MM.1S (cell line): ENCODE data around the gene HASPIN.

ENCODE experiments used
- DNase-seq: peaks from one replicate; pipeline ENCODE4 v3.0.0-alpha.2; 2015
- H2AFZ ChIP-seq: fragments of 300-600 bp; sonication (generic); 2 replicates; pipeline ENCODE4 v1.6.0; 2016; ENCODE audit warnings: antibody characterized with exemption, low read length
- H3F3A ChIP-seq: fragments of 300-600 bp; sonication (generic); 2 replicates; pipeline ENCODE4 v1.6.1; 2016; ENCODE audit warnings: mild to moderate bottlenecking, antibody characterized with exemption, low read length, moderate library complexity, mixed read lengths; ENCODE audit not compliant: insufficient read depth
- H3K27ac ChIP-seq: fragments of 300-600 bp; sonication (generic); 2 replicates; pipeline ENCODE4 v1.5.1; 2016; ENCODE audit warnings: mild to moderate bottlenecking, low read length
- H3K27me3 ChIP-seq: fragments of 300-600 bp; sonication (generic); replicated peaks from 2 replicates; pipeline ENCODE4 v1.6.0; 2016; ENCODE audit warnings: low read length; ENCODE audit not compliant: insufficient read depth
- H3K36me3 ChIP-seq: fragments of 300-600 bp; sonication (generic); replicated peaks from 2 replicates; pipeline ENCODE4 v1.6.1; 2016; ENCODE audit warnings: mild to moderate bottlenecking, low read length, mixed read lengths; ENCODE audit not compliant: insufficient read depth
- H3K4me1 ChIP-seq: fragments of 300-600 bp; sonication (generic); 2 replicates; pipeline ENCODE4 v1.6.1; 2016; ENCODE audit warnings: low read length, mixed read lengths
- H3K4me2 ChIP-seq: fragments of 300-600 bp; sonication (generic); 2 replicates; pipeline ENCODE4 v1.6.0; 2016; ENCODE audit warnings: low read depth, low read length
- H3K4me3 ChIP-seq: fragments of 300-600 bp; sonication (generic); 2 replicates; pipeline ENCODE4 v1.5.1; 2016; ENCODE audit warnings: low read length, mixed read lengths
- H3K79me2 ChIP-seq: fragments of 300-600 bp; sonication (generic); 2 replicates; pipeline ENCODE4 v1.6.1; 2016; ENCODE audit warnings: mixed run types, low read length, mixed read lengths
- H3K9ac ChIP-seq: fragments of 300-600 bp; sonication (generic); 2 replicates; pipeline ENCODE4 v1.6.1; 2016; ENCODE audit warnings: low read length, mixed read lengths
- H3K9me2 ChIP-seq: fragments of 300-600 bp; sonication (generic); replicated peaks from 2 replicates; pipeline ENCODE4 v1.6.1; 2016; ENCODE audit warnings: mild to moderate bottlenecking, low read length, mixed read lengths; ENCODE audit not compliant: insufficient read depth
- H3K9me3 ChIP-seq: fragments of 300-600 bp; sonication (generic); replicated peaks from 2 replicates; pipeline ENCODE4 v1.6.1; 2016; ENCODE audit warnings: mild to moderate bottlenecking, low read length, mixed read lengths; ENCODE audit not compliant: insufficient read depth
- H4K20me1 ChIP-seq: fragments of 300-600 bp; sonication (generic); 2 replicates; pipeline ENCODE4 v1.6.1; 2016; ENCODE audit warnings: mild to moderate bottlenecking, low read length, moderate library complexity, mixed read lengths; ENCODE audit not compliant: insufficient read depth
- CTCF ChIP-seq: fragments of 300-600 bp; sonication (generic); IDR thresholded peaks from 2 replicates; pipeline ENCODE4 v1.5.1; 2016; ENCODE audit warnings: antibody characterized with exemption, low read length, mixed read lengths
- EZH2 ChIP-seq: fragments of 300-600 bp; sonication (generic); optimal IDR thresholded peaks from 2 replicates; pipeline ENCODE3; 2017; ENCODE audit warnings: low read depth, mild to moderate bottlenecking, antibody characterized with exemption, low read length, mixed read lengths
- EZH2phosphoT487 ChIP-seq: fragments of 300-600 bp; sonication (generic); IDR thresholded peaks from 2 replicates; pipeline ENCODE4 v1.6.1; 2018; ENCODE audit warnings: antibody characterized with exemption, low read length

HASPIN gene

DNA sequence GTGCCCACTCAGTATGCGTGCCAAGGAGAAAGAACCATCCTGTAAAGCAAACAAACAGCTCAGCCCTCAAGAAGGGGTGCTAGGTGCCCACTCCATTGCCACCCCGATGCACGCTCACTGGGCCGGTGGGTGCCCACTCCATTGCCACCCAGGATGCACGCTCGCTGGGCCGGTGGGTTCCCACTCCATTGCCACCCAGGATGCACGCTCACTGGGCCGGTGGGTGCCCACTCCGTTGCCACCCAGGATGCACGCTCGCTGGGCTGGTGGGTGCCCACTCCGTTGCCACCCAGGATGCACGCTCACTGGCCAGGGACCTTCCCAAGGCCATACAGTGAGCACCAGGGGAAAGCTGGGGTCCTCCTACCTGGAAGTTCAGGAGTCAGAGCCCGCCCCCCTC, 28.1 kb downstream of the HASPIN start:
- TF ChIP-seq EZH2 (no peak), EZH2phosphoT487 (no peak), CTCF (no peak)
- H3K79me2 ChIP-seq = no peaks in the 10 kb centered on the region
- no peak overlapping the region for H2AFZ ChIP-seq
- H3K4me1 ChIP-seq = peaks cover 4% of the 10 kb centered on the region; the same call in 1 of the 2 replicates
- no peak overlapping the region for H3K4me2 ChIP-seq
- H3K36me3 ChIP-seq = no peaks in the 10 kb centered on the region
- no peak for DNase-seq
- no peaks in the 10 kb centered on the region for H3K27me3 ChIP-seq
- H4K20me1 ChIP-seq = no peaks in the 10 kb centered on the region
- H3K9ac ChIP-seq = no peak overlapping the region
- no peaks in the 10 kb centered on the region for H3K9me3 ChIP-seq
- no peak overlapping the region for H3K27ac ChIP-seq
- H3K9me2 ChIP-seq = no peaks in the 10 kb centered on the region
- H3F3A ChIP-seq = no peaks in the 10 kb centered on the region
- H3K4me3 ChIP-seq = no peak overlapping the region

DNA sequence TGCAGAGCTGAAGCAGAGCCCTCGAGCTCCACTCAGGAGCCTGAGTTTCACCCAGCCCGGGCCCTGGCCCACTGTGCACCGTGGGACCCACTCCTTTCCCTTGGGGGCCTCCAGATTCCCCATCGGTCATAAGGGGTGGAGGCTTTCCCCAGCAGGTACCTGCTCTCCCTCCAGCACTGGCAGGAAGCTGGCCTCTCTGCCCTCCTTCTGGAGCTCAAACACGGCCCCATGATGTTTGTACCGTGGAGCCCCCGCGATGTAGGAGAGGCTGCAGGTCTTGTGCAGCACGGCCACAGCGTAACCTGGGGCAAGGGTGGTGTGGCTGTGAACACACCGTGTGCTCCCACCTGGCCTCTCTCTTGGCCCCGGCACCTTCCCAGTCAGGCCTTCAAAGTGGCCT, 29.9 kb downstream of the HASPIN start:
- no peaks in the 10 kb centered on the region for H3K27me3 ChIP-seq
- H3F3A ChIP-seq = no peaks in the 10 kb centered on the region
- no peaks in the 10 kb centered on the region for H4K20me1 ChIP-seq
- no peak overlapping the region for H3K4me3 ChIP-seq
- TF ChIP-seq EZH2phosphoT487 (no peak), EZH2 (no peak), CTCF (no peak)
- no peak overlapping the region for H3K4me2 ChIP-seq
- no peak for DNase-seq
- H3K79me2 ChIP-seq = no peaks in the 10 kb centered on the region
- no peaks in the 10 kb centered on the region for H3K36me3 ChIP-seq
- H2AFZ ChIP-seq = no peak overlapping the region
- no peaks in the 10 kb centered on the region for H3K9me3 ChIP-seq
- no peaks in the 10 kb centered on the region for H3K9me2 ChIP-seq
- peaks cover 4% of the 10 kb centered on the region; the same call in 1 of the 2 replicates for H3K4me1 ChIP-seq
- H3K9ac ChIP-seq = no peak overlapping the region
- no peak overlapping the region for H3K27ac ChIP-seq

DNA sequence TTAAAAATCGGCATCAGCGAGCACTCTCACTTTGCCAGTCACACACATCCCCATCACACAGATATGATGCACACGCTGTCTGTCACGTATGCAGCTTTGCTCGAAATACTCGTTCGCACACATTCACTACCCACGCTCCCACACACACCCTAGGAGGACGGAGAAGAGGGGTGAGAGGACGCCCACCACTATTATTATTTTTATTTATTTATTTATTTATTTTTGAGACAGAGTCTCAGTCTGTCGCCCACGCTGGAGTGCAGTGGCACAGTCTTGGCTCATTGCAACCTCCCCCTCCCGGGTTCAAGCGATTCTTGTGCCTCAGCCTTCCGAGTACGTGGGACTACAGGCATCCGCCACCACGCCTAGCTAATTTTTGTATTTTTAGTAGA, 30.4 kb downstream of the HASPIN start:
- H3K4me3 ChIP-seq = no peak overlapping the region
- no peak overlapping the region for H3K9ac ChIP-seq
- no peaks in the 10 kb centered on the region for H3K9me3 ChIP-seq
- TF ChIP-seq EZH2phosphoT487 (no peak), CTCF (no peak), EZH2 (no peak)
- DNase-seq = no peak
- peaks cover 4% of the 10 kb centered on the region; the same call in 1 of the 2 replicates for H3K4me1 ChIP-seq
- H3F3A ChIP-seq = no peaks in the 10 kb centered on the region
- no peaks in the 10 kb centered on the region for H3K36me3 ChIP-seq
- H3K4me2 ChIP-seq = no peak overlapping the region
- H3K27ac ChIP-seq = no peak overlapping the region
- no peaks in the 10 kb centered on the region for H3K27me3 ChIP-seq
- H4K20me1 ChIP-seq = no peaks in the 10 kb centered on the region
- H2AFZ ChIP-seq = no peak overlapping the region
- H3K9me2 ChIP-seq = no peaks in the 10 kb centered on the region
- H3K79me2 ChIP-seq = no peaks in the 10 kb centered on the region
